ENCODE data around the gene PRRG3. TPM values are rescaled to one million over a fixed set of nuclear protein-coding genes. Genes with fewer than 3 reads are reported as not detected.

Gene PRRG3
- total and polyA plus RNA-seq, 8 donors = 0.10 to 7.3 (median 0.14) TPM; not detected in 3

GRCh38 chrX:151745651-151746050 is 50.4 kb downstream of the PRRG3 start:
- DNase-seq = no peak
- no peak overlapping the region for H3K4me3 ChIP-seq
- H3K9me3 ChIP-seq = peaks cover 0 to 6% (median 0%) of the 10 kb centered on the region in 4 donors
- H3K36me3 ChIP-seq = no peaks in the 10 kb centered on the region
- TF ChIP-seq POLR2AphosphoS5 (IDR thresholded peaks at IDR 0.05) (no peak), EP300 (IDR thresholded peaks at IDR 0.05) (no peak), POLR2A (IDR thresholded peaks at IDR 0.05) (no peak)
- TF ChIP-seq, protein P1, sequence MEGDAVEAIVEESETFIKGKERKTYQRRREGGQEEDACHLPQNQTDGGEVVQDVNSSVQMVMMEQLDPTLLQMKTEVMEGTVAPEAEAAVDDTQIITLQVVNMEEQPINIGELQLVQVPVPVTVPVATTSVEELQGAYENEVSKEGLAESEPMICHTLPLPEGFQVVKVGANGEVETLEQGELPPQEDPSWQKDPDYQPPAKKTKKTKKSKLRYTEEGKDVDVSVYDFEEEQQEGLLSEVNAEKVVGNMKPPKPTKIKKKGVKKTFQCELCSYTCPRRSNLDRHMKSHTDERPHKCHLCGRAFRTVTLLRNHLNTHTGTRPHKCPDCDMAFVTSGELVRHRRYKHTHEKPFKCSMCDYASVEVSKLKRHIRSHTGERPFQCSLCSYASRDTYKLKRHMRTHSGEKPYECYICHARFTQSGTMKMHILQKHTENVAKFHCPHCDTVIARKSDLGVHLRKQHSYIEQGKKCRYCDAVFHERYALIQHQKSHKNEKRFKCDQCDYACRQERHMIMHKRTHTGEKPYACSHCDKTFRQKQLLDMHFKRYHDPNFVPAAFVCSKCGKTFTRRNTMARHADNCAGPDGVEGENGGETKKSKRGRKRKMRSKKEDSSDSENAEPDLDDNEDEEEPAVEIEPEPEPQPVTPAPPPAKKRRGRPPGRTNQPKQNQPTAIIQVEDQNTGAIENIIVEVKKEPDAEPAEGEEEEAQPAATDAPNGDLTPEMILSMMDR (IDR thresholded peaks at IDR 0.05) = no peak
- intact Hi-C loops (cut with DNase I; ENCODE audit: low total_unique reads) = no loop called here
- H3K4me1 ChIP-seq = no peaks in the 10 kb centered on the region
- 68 to 83% (median 74%) methylated on average over 6 of the region's 6 CpGs for WGBS, 5 donors
- H3K27me3 ChIP-seq = peaks cover 0 to 13% (median 0%) of the 10 kb centered on the region in 3 donors
- H3K27ac ChIP-seq = no peak overlapping the region

DNA sequence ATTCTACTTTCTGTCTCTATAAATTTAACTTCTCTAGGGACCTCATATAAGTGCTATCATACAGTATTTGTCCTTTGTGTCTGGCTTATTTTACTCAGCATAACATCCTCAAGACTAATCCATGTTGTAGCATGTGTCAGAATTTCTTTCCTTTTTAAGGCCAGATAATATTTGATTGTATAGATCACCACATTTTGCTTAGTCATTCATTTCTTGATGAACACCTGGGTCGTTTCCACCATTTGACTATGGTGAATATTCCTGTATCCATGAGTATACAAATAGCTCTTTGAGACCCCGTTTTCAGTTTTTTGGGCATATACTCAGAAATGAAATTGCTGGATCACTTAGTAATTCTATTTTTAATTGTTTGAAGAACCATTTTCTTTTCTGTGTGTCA is 51.2 kb downstream of the PRRG3 start:
- Histone ChIP-seq H3K36me3 (no peaks in the 10 kb centered on the region), H3K4me3 (no peak overlapping the region), H3K27ac (no peak overlapping the region), H3K27me3 (peaks cover 0 to 13% (median 0%) of the 10 kb centered on the region in 3 donors), H3K4me1 (no peaks in the 10 kb centered on the region), H3K9me3 (no peaks in the 10 kb centered on the region)
- 49 to 75% (median 66%) methylated on average over 2 of the region's 2 CpGs for WGBS, 5 donors
- TF ChIP-seq EP300 (IDR thresholded peaks at IDR 0.05) = no peak
- TF ChIP-seq POLR2A (IDR thresholded peaks at IDR 0.05) = no peak
- no peak for TF ChIP-seq POLR2AphosphoS5 (IDR thresholded peaks at IDR 0.05)
- TF ChIP-seq, protein P1 (IDR thresholded peaks at IDR 0.05) = no peak
- intact Hi-C loops (cut with DNase I; ENCODE audit: low total_unique reads) = no loop called here
- DNase-seq = no peak

- intact Hi-C loops (cut with DNase I; ENCODE audit: low total_unique reads) = loop anchor here (10.0 kb wide), 1 partner anchor 884 kb away; the partner anchor contains the start of gene GABRQ
- peaks cover 0 to 8% (median 0%) of the 10 kb centered on the region in 4 donors for H3K4me1 ChIP-seq
- no peak overlapping the region for H3K4me3 ChIP-seq
- H3K9me3 ChIP-seq = no peaks in the 10 kb centered on the region
- H3K27ac ChIP-seq = no peak overlapping the region
- TF ChIP-seq, protein P1 (IDR thresholded peaks at IDR 0.05) = no peak
- TF ChIP-seq POLR2AphosphoS5 (IDR thresholded peaks at IDR 0.05) (no peak), POLR2A (IDR thresholded peaks at IDR 0.05) (no peak), EP300 (IDR thresholded peaks at IDR 0.05) (no peak)
- 84 to 93% (median 92%) methylated on average over 5 of the region's 5 CpGs for WGBS, 5 donors
- H3K36me3 ChIP-seq = no peaks in the 10 kb centered on the region
- H3K27me3 ChIP-seq = peaks cover 0 to 16% (median 0%) of the 10 kb centered on the region in 3 donors
- DNase-seq = no peak
These were observed 55.3 kb downstream of the PRRG3 start for GRCh38 chrX:151750511-151750910.

DNA sequence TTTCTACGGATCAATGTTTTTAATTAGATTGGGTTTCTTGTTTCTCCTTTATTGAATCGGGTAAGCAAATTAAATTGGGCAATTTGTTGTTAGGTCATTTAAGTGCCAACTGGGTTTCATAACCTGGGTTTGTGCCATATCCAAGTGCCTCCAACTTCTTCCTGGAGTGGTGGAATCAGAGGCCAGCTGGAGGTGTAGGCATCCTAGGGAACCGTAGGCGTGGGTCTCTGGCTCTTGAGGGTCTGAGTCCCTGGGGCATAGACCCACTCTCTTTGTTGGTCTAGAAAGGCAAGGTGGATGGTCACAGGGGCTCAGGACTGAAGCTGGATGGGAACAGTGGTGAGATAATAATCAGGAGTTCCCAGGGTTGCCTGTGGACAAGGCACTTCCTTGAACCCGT is 57.6 kb downstream of the PRRG3 start:
- TF ChIP-seq POLR2A (IDR thresholded peaks at IDR 0.05) = no peak
- TF ChIP-seq EP300 (IDR thresholded peaks at IDR 0.05) = no peak
- TF ChIP-seq, protein P1 (IDR thresholded peaks at IDR 0.05) = no peak
- TF ChIP-seq POLR2AphosphoS5 (IDR thresholded peaks at IDR 0.05) = no peak
- 63 to 80% (median 73%) methylated on average over 5 of the region's 5 CpGs for whole genome bisulfite sequencing, 5 donors

More for the DNA sequence above, 57.6 kb downstream of the PRRG3 start:
- Histone ChIP-seq H3K4me1 (peaks cover 0 to 8% (median 0%) of the 10 kb centered on the region in 4 donors), H3K27me3 (peaks cover 0 to 18% (median 0%) of the 10 kb centered on the region in 3 donors), H3K36me3 (no peaks in the 10 kb centered on the region), H3K9me3 (no peaks in the 10 kb centered on the region), H3K4me3 (no peak overlapping the region), H3K27ac (no peak overlapping the region)
- no peak for DNase-seq
- intact Hi-C loops (cut with DNase I; ENCODE audit: low total_unique reads) = loop anchor here (10.0 kb wide), 1 partner anchor 882 kb away; the partner anchor contains the start of gene GABRQ
